ENCODE data around the gene GALNT7.

DNA sequence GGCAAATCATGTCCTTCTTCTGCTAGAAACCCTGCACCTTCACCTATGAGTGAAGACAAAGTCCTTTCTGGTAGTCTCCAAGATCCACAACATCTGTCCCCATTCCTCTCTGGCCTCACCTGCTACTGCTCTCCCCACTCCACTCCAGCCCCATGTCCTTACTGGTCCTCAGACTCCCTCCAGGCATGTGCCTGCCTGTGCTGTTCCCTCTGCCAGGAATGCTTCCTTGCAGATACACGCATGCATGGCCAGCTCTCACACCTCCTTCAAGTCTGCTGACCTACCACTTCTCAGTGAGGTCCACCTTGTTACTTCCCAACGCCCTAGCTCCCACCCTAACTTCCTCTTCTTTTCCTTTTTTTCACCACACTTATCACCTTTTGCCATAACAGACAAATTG is 147.4 kb downstream of the GALNT7 start:
- TF ChIP-seq, protein P1, sequence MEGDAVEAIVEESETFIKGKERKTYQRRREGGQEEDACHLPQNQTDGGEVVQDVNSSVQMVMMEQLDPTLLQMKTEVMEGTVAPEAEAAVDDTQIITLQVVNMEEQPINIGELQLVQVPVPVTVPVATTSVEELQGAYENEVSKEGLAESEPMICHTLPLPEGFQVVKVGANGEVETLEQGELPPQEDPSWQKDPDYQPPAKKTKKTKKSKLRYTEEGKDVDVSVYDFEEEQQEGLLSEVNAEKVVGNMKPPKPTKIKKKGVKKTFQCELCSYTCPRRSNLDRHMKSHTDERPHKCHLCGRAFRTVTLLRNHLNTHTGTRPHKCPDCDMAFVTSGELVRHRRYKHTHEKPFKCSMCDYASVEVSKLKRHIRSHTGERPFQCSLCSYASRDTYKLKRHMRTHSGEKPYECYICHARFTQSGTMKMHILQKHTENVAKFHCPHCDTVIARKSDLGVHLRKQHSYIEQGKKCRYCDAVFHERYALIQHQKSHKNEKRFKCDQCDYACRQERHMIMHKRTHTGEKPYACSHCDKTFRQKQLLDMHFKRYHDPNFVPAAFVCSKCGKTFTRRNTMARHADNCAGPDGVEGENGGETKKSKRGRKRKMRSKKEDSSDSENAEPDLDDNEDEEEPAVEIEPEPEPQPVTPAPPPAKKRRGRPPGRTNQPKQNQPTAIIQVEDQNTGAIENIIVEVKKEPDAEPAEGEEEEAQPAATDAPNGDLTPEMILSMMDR (IDR thresholded peaks at IDR 0.05) = no peak
- TF ChIP-seq POLR2A (IDR thresholded peaks at IDR 0.05) = no peak

Data from heart left ventricle (tissue), 13 donors.